ENCODE data around the gene LDLRAD3.

The LDLRAD3 gene

GRCh38 chr11:35962369-35963138 is 18.7 kb downstream of the LDLRAD3 start:
- DNase-seq: no peak

DNA sequence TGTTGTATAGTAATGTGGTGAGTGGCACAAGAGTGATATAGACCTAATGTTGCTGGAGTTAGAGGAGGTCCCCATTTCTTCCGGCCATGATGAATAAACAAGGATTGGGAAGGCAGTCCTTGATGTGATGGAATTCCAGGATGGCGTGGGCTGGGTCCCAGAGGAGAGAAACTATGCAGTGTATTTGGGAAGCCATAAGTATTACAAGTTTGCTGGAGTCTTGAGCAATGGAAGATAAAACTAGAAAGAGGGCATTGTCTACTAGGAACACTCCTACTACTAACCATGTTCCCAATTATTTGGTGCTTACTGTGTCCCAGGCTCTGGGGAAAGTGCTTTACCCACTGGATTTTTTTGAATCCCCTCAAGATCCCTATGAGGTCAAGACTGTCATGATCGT is 20.0 kb downstream of the LDLRAD3 start:
- no peak for DNase-seq

DNA sequence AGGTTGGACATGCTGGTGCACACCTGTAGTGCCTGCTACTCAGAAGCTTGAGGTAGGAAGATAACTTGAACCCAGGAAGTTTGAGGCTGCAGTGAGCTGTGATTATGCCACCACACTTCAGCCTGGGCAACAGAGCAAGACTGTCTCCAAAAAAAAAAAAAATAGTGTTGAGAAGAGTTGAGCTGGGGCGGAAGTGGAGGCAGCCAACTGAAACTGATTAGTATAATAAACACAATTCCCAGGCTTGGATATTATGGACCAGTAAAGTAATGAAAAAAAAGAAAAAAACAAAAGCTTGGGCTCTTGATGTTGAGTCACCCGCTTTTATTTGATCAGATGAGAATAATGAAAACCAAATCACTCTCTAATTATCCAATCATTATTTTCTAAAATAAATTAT is 21.0 kb downstream of the LDLRAD3 start:
- no peak for DNase-seq

DNA sequence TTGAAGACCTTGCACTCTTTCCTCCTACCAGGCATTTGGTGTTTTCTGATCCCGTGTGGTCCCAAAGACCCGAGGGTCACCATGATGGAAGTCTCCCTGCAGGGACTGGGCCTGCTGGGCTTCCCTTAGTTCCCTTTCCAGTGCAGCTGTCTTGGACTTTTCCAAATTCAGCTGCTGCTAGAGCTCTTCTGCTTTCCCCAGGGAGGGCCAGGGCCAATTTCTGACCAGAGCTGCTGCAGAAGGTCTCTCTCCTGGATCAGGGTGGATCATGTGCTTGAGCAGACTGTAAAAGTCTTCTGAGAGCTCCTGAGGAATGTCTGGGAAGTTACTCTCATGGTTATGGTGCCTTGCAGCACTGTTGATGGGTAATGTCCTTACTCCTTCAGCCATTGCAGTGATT is 23.2 kb downstream of the LDLRAD3 start:
- no peak for DNase-seq

DNA sequence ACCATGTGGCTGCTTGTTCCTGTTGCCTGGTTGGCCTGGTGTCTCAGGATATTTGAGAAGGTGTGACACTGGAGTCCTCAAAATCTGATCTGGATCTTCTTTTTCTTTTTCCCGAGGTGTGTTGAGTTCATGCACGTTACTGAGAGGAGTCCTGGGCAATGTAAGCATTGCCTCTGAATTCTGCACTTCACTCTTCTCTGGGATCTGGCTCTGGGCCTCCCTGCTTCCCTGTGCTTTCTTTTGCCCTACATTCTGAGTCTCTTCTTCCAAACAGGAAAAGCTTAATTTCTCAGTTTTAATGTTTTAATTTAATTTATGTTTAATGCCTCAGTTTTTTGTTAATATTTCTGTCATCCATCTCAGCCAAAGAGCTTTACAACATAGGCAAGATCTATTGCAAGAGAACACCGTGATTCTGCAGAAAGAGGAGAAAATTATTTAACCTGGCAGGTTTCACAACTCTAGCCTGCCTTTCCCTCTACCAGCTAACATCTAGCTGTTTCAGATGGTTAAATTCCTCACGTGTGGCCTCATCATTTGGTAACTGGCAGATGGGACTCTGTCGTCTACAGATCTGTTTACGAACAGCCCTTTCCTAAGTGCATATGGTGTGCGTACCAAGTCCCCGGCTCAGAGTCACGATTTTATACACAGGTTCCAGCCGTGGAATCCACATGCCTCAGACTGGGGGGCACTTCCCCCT is 24.7 kb downstream of the LDLRAD3 start:
- DNase-seq: no peak

GRCh38 chr11:35969089-35970042 is 25.5 kb downstream of the LDLRAD3 start:
- no peak for DNase-seq

GRCh38 chr11:35970445-35970844 is 26.6 kb downstream of the LDLRAD3 start:
- DNase-seq: no peak

DNA sequence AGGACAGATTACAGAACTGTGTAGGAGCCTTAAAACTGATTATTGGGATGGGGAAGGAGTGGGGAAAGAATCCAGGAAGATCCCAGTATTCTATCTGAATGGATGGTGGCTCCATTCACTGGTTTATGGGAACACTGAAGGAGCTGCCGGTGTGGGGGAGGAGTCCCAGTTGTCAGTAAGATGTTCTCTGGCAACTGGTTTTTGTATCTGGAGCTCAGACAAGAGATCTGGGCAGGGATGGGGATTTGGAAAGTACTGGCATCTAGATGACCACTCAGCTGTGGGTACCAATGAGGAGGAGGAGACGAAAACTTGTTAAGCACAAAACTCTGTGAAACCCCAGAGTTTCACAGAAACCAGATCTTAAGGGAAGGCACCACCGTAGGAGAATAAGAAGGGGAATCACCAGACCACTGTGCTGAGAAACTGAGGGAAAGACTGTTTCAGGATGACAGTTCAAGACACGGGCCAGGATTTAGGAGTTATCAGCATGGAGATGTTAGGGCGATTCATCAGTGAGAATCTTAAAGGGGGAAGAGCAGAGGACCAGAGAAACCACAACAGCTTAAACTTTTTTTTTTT is 28.1 kb downstream of the LDLRAD3 start:
- no peak for DNase-seq

DNA sequence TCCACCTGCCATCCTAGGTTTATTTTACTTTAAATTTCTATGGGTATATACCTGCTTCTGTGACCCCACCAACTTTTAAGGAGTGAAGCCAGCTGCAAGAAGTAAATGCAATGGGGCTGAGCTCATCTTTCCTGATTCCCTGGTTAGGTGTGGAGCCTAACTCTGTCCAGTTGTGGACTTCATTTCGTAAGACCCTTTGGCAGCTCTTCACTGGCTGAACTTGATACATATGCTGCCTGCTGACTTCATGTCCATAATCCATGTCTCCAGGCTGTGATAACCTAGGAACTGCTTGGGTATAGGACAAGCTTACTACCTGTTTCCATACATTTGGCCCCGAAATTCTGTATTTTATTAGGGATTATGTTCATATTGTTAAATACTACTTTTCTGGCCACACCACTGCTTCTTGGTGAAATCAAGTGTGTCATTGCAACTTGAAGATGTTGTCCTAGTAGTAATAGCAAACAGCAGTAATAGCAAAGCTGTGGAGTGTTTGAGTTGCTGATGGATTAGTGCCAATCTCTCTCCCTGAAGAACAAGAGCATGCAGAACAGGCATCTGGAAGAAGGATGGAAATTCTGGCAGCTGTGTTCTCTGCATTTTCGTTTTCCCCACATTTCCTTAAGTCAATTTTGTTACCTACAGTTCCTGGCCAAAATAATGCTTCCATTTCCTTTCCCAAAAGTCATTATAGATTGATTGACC is 31.2 kb downstream of the LDLRAD3 start:
- DNase-seq: no peak

DNA sequence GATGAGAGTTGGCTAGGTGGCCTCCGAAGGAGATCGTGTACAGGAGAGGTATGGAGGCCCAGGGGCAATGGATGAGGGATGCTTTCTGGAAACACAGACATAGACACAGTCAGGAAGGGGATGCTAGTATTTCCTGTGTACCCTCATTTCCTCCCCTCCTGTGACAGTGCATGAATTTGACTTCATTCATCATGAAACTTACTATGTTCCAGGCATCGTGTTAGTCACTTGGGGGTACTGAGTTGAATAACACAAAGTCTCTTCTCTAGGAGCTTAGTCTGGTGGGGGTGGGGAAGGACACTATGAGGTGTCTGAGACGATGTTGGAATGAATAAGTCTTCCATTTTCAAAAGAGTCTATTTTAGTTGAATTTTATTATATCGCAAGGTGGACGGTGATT is 32.6 kb downstream of the LDLRAD3 start:
- no peak for DNase-seq

- no peak for DNase-seq
Measured at GRCh38 chr11:35978183-35978582, 34.3 kb downstream of the LDLRAD3 start.

- no peak for DNase-seq
Measured at GRCh38 chr11:35978891-35979290, 35.0 kb downstream of the LDLRAD3 start.

DNA sequence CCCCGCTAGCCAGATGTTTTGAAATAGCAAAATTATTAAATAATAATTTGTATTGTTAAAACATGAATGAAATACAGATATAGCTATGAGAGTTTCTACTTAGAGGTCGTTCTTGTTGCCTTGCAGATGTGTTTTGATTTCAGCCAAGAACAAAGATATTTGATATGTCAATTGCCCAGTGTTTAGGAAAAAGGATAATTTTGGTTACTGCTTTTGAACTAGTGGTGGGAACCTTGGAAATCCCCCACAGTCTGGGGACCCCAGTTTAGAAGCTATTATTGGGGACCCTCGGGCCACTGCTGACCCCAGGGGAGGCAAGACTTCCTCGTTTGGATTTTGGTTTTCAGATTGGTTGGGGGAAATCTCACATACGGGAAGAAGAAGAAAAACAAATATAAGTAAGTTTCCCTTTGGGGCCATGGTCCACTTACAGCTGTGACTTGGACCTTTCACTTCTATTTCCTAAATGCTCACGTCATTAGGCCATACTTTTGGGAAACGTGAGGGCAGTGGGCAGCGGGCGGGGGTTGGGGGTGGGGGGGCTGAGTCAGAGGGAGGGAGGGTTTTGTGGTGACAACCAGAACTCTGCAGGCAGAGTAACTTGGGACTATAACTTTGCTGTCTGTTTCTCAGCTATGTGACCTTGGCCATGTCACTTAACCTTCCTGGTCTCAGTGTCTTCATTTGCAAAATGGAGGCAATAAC is 37.0 kb downstream of the LDLRAD3 start:
- DNase-seq: no peak

GRCh38 chr11:35981581-35981980 is 37.7 kb downstream of the LDLRAD3 start:
- DNase-seq: no peak

- no peak for DNase-seq
Measured at GRCh38 chr11:35982061-35982460, 38.2 kb downstream of the LDLRAD3 start.

DNA sequence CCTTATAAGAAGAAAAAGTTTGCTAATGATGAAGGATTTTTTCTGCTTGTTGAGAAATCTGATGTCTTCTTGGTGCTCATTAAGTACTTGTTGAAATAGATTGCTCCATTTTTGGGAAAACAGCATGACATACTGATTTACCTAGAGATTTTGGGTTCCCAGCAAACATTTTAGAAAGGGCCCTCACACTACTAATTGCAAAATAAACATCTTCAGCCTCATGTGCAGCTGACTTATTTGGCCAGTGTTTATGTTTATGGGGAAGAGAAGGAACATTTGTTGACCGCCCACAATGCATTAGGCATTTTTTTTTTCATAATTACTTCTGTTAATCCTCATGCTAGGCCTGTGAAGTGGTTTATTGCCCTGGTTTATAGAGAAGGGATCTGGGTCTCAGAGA is 40.1 kb downstream of the LDLRAD3 start:
- DNase-seq: no peak

- DNase-seq: no peak
Measured at GRCh38 chr11:35986947-35987346, 43.1 kb downstream of the LDLRAD3 start.

- DNase-seq: no peak
Measured at GRCh38 chr11:35990170-35990569, 46.3 kb downstream of the LDLRAD3 start.

DNA sequence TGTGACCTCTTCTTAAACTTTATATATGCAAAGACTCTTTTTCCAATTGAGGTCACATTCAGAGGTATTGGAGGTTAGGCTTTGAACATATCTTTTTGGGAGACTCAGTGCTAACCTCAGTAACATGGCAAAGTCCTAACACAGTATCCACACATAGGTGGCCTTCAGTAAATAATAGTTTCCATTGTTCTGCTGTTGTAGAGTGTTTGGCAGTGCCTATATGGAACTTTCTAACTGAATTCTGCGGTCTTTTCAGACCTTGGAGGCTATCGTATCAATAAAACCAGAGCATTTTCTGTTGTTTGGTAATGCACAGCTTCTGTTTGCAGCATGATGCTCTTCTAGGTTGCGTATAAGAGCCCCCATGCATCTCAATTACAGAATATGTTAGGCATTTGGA is 47.0 kb downstream of the LDLRAD3 start:
- DNase-seq: no peak

GRCh38 chr11:35992548-35992947 is 48.7 kb downstream of the LDLRAD3 start:
- DNase-seq: no peak

- DNase-seq: no peak
Measured at GRCh38 chr11:35994421-35994820, 50.6 kb downstream of the LDLRAD3 start.
